Smooth muscle cell of the umbilical artery (primary cell): ENCODE data around the gene BACE1-AS. TPM values are rescaled to one million over a fixed set of nuclear protein-coding genes. Genes with fewer than 3 reads are reported as not detected.

Experiments
- total RNA-seq: library from RNA; depleted of rRNA; stranded (reverse); fragments of >200 nt; gene quantifications from 2 replicates; pipeline ENCODE4 v1.2.3, GENCODE V29; 2014

The BACE1-AS gene
- total RNA-seq, result 2.4 and 4.7 TPM in 2 replicates

DNA sequence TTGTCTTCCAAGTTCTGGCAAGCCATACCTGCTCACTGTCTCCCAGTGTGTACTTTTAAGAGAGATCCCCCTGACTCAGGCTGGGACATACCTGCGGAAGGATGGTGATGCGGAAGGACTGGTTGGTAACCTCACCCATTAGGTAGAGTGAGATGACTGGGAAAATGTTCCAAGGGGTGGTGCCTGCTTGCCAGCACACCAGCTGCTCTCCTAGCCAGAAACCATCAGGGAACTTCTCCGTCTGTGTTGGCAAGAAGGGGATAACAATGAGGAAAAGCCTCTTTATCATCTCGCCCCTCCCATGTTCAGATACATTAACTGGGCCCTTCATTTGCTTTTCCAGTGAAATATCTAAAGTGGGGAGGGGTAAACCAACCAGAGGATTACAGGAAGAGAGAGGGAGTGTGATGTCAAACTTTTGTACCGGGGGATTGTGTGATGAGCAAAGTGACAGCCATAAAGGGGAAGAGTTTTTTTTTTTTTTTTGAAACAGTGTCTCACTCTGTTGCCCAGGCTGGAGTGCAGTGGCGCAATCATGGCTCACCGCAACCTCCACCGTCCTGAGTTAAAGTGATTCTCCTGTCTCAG is at the start of gene BACE1-AS:
Gene BACE1-AS, plus strand, starts transcription at position 538 of the 588 bp plus-strand sequence.

DNA sequence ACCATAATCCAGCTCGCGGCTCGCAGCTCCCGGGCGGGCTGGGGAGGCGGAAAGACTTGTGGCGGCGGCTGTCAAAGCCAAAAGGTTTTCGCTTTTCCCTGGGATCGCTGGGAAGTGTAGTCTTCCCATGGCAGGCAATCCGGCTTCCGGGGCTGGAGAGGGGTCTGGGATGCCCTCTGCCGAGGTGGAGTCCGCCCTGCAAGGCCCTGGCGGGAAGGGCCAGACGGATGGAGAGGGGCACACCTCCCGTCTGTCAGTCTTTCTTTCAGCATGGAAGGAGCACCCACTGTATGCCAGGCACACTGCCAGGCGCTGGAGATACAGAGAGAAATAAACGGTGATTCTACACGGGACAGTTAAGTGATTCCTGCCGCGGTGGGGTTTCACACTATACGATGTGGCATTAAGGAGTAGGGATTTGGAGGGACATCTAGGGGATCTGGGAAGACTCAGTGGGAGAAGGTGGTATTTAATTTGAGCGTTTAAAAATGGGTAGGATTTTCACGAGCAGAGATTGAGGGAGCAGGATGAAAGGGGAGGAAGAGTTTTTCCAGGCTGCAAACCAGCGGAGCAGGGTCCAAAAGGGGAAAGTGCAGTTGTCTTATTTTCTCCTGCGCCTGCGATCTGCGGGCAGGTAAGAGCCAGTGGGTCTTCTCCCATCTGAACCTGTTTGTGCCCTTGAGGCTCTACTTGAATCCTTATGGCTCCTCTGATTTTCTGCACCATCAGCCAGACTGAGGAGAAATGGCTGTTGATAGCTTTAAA is 25.2 kb downstream of the BACE1-AS start, which contains the start of gene BACE1:
Gene BACE1, minus strand, starts transcription at position 60 of the 765 bp plus-strand sequence. CDS start 461 bp downstream, outside the sequence.

DNA sequence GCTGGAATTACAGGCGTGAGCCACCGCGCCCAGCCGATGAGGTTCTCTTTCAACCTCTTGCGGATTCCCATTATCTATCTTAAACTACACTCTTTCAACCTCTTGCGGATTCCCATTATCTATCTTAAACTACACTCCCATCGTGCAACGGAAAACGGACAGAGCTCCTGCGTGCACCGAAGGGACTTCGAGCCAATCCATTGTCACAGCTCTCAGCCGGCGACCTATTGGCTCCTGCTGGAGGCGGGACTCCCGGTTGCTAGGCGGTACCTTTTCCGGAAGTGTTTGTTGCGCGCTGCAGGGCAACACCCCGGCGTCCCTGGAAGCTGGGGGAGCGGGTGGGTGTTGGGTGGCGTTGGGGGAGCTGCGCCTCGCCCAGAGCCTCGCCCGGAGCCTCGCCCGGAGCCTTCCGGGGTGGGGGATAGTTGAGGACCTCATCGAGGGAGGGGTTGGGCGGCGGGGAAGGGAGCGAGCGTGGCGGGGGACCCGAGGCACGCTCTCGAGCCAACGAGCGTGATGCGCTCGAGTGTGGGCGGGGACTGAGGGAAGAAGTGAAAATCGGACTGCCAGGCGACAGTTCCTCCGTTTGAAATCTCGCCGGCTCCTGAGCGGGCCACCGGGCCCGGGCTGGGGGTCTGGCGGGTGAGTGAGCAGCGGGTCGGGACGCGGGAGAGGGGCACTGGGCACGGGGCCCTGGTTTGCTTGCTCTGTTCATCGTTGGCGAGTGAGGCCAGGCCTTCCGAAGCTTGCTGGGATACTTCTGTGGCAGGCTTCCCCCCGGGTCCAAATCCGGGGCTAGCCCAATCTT is 36.6 kb downstream of the BACE1-AS start, which contains the start of gene CEP164:
Gene CEP164, plus strand, starts transcription at position 288 of the 808 bp plus-strand sequence. CDS start 10,733 bp downstream, outside the sequence.

Other genes starting within 250 kb of the BACE1-AS start
- gene SIK3, start 192.9 kb upstream of the BACE1-AS start, total RNA-seq, result 16.6 and 36.9 TPM in 2 replicates
- gene PAFAH1B2, start 147.1 kb upstream of the BACE1-AS start, total RNA-seq, result 139 and 201 TPM in 2 replicates
- 19.6 and 35.8 TPM in 2 replicates for gene SIDT2, start 112.6 kb upstream of the BACE1-AS start, total RNA-seq
- 3,181 and 4,352 TPM in 2 replicates for gene TAGLN, start 92.0 kb upstream of the BACE1-AS start, total RNA-seq
- gene PCSK7, start 59.3 kb upstream of the BACE1-AS start, total RNA-seq, result 58.2 and 70.0 TPM in 2 replicates
- 9.8 and 12.8 TPM in 2 replicates for gene RNF214, start 58.7 kb upstream of the BACE1-AS start, total RNA-seq
- gene BACE1, start 24.9 kb downstream of the BACE1-AS start, total RNA-seq, result 34.1 and 44.4 TPM in 2 replicates
- gene CEP164, start 36.5 kb downstream of the BACE1-AS start, total RNA-seq, result 32.4 and 37.6 TPM in 2 replicates